Activated CD8-positive, alpha-beta memory T cell treated with anti-CD3 and anti-CD28 coated beads for 24 hours (primary cell): ENCODE results near the gene CD9.

ENCODE experiments used
- DNase-seq: peaks from one replicate; pipeline ENCODE4 v3.0.0-alpha.2; 2020

Gene CD9

DNA sequence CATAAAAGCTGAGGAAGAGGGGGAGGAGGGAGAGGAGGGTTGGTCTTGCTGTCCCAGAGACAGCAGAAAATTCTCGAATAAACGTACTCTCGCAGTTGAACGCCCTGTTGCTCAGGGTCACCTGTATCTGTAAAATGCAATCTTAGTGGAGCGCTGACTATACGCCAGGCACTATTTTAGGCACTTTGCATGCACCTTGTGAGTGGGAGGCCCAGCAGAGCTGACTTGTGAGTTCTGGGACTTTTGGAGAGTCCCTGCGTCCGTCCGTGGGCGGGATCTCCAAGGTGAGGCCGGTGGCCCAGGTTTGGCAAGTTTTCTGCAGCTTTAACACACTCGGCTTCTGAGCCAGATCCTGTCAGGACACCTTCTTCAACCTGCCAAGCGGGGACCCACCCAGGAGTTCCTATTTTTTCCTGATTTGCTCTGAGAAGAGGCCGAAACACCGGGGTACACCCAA is 77.8 kb downstream of the CD9 start:
- peak; percentile 78 for DNase-seq

DNA sequence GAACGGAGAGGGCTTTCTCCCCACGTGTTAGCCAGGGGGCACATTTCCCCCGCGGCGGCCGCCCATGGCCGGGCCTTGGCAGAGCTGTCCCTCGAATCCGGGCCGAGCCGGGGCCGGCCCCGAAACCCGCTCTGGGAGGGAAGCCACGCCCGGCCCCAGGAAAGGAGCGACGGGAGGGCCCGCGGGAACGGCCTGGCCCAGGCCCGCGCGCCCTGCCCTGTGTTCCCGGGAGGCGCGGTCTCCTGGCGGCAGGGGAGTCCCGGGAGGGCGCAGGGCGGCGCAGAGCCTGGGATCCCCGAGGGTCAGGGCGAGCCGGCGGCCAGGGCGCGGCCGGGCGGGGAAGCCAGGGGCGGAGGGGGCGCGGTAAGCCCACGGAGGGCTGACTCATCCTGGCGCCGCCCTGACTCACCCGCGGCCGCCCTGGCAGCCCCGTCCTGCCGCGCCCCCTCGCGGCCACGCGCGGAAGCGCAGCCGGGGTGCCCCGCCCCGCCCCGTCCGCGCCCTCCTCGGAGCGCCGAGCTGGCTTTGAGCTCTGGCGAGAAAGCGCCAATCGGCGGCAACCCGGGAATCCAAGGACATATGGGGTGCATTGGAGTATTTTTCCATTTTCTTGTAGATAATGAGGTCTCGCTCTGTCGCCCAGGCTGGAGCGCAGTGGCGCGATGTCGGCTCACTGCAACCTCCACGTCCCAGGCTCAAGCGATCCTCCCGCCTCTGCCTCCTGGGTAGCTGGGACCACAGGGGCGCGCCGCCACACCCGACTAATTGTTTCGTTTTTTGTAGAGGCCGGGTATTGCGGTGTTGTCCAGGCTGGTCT is 78.4 kb downstream of the CD9 start:
- peak; percentile 97 for DNase-seq

DNA sequence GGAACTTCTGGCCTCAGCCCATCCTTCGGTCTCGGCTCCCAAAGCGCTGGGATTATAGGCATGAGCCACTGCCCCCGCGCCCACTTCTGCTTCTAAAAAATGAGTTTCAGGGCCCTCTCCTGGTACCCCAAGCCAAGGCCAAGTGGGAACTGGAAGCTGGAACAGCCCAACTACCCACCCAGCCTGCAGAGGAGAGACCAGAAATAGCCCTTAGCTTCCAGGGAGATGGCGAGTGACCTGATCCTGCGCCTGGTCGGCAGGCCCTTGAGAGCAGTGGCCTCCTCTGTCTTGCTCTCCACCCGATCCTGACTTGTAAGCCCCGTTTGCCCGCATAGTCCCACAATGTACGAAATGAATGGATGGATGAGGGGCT is 79.0 kb downstream of the CD9 start:
- DNase-seq = no peak

DNA sequence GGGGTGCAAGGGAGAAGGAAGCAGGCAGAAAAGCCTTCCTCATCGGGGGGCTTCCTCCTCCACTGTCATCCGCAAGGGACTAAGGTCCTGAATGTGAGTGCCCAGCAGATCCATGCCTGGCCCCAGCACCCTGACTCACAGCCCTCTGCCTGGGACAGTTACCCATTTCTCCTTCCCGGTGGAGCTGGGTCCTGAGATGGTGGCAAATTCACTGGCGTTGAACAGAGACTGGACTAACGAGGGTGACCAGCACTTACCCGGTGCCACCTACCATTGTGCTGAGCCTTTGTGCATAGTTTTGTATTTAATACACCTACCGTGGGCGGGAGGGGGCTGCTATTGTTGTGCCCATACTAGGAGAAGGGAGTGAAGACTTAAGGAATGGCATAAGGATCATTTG is 79.4 kb downstream of the CD9 start:
- DNase-seq = no peak

DNA sequence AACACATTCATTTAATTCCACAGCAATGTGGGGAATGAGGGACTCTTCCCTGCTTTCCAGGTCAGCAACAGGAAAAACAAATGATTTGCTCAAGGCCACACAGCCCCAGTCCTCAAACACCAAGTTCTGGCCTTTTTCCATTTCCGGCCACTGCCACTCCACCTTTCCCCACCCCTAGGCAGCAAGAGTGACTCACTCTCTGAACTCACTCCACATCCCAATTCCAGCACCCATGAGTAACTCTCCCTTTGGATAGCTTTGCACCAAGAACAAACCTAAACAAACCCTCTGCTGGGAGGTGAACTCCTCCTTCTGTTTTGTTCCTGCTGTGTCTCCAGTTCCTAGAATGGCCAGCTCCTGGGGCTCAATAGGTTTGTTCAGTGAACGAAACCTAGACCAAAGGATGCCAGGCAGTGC is 79.9 kb downstream of the CD9 start:
- no peak for DNase-seq

DNA sequence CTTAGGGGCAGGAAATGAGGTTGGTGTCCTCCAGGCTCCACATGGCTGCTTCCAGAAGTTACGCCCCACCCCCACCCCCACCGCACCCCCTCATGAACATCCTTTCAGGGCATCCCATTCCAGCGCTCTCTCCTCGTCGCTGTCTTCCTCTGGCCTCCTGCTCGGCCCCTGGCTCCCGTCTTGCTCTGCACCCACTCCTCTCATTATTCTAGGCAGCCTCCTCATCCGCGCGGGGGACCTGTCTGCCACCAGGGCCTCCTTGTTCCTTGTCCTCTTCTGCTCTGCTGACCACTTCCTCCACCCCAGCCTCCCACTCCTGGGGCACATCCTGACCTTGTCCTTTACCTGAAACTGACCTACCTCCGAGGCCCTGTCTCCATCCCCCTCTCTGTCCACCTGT is 80.5 kb downstream of the CD9 start:
- DNase-seq = no peak

DNA sequence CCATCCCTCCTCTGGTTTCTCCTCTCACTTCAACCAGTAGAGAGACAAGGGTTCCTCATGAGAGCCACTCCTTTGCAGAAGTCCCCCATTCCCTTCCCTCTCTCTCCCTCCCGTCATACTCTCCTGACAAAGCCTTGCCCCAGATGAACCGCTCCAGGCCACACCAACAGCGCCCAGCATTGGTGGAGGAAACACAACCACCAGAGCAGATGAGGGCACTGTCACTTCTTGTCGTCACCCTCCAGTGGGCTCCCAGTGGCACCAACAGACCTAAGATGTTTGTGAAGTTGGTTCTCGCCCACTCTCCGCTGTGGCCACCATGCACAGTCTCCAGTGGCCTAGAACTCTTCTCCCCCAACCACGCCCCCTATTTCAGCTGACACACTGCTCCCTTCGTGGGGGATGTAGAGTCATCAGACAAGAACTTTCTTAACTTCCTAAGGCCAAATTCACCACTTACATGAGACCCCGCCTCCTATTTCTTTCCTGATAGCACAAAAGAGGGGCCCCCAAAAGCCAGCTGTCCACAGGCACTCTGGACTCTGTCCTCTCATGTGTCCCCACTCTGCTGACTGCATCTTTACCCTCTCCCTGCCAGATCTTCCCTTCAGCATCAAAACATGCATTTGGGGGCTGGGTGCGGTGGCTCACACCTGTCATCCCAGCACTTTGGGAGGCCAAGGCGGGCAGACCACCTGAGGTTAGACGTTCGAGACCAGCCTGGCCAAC is 81.0 kb downstream of the CD9 start:
- DNase-seq = no peak

DNA sequence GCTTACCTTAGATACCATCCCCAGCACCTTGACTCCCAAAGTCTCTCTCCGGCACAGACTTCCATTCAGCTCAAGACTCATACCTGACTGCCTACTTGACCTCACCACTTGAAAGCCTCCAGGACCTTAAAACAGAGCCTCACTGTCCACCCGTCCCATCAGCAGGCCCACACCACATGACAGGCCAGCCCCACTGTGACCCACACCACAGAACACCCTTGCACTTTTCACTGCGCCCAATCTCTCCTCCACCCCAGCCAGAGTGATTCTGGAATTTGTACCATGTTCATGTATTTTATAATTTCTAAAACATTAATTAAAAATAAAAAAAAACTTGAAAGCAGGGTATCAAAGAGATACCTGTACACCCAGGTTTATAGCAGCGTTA is 82.2 kb downstream of the CD9 start:
- DNase-seq = no peak

DNA sequence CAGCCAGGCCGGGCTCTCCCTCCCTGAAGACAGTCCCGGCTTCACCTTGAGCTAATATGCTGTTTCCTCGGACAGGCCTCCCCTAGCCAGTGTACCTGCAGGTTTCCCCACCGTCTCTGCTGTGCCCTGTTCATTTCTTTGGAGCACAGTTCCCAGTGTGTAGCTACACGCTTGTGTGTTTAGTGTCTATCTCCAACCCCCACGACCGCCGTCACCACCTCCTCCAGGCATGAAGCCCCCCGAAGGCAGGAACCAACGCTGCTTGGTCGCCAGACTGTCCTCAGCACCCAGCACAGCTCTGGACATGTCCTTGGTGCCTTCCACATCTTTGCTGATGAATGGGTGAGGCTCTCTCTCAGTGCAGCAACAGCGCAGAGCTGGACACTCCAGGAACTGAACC is 84.1 kb downstream of the CD9 start:
- DNase-seq = no peak

DNA sequence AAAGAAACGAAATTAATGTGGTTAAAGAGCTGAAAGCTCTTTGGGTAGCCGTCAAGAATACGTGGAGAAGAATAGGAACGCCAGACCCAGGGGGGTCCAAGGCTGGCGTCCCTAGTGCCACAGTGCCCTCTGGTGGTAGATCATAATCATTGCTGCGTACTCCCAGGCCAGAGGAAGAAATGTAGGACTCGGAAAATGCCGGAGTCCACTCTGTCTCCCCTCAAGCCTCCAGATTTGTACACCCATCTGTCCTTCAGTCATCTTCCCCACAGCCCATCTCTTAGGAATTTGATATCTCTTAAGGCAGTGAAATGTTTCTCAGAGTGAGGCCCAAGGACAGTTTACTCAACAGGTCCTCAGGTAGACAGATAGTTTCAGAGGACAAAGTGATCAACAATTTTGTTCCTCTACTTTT is 84.9 kb downstream of the CD9 start:
- DNase-seq = peak; percentile 81

DNA sequence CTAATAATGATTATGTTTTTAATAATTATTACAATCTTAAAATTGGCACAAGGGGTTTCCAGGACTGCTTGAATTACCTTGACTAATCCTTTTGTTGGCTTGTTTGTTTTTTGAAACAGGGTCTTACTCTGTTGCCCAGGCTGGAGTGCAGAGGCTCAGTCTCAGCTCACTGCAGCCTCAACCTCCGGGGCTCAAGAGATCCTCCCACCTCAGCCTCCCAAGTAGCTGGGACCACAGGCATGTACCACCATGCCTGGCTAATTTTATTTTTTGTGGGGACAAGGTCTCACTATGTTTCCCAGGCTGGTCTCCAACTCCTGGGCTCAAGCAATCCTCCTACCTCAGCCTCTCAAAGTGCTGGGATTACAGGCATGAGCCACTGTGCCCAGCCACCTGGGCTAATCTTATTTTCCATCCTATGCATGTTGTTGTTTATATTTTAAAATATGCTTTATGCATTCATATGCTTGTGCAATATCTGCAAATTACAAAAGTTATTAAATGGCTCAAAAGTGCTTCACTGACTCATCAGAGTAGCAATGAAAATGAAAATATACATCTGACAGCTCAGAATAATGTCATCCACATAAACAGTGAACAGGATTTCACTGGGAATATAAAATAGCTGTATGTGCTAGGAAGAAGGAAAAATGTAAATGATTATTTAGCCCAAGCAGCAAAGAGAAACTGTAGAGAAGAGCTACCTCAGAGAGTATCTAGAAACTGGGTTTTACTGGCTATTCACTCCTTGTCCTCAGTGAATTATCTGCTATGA is 85.5 kb downstream of the CD9 start:
- DNase-seq = no peak
